C4-2B (cell line): ENCODE measurements around the gene THTPA.

ENCODE experiments used
- CTCF ChIP-seq: fragments of 450-650 bp; conservative IDR thresholded peaks from 2 replicates; pipeline ENCODE4 v1.5.1; 2017; ENCODE audit warnings: mild to moderate bottlenecking
- ZFX ChIP-seq: fragments of 450-650 bp; IDR thresholded peaks from 2 replicates; pipeline ENCODE4 v1.6.1; 2017

GRCh38 chr14:23564181-23564812 is 8.2 kb downstream of the THTPA start:
- no peak for TF ChIP-seq CTCF
- no peak for TF ChIP-seq ZFX
